Measurements from ENCODE around the gene WDR1.

Gene WDR1

GRCh38 chr4:10085828-10086505 is 30.6 kb downstream of the WDR1 start:
- H3K4me3 ChIP-seq (ENCODE audit: low read depth, low read length) = no peak overlapping the region
- TF ChIP-seq CTCF (IDR thresholded peaks at IDR 0.05; ENCODE audit: low read depth, low read length) = no peak

GRCh38 chr4:10085386-10085785 is 31.2 kb downstream of the WDR1 start:
- no peak for TF ChIP-seq CTCF (IDR thresholded peaks at IDR 0.05; ENCODE audit: low read depth, low read length)

GRCh38 chr4:10084651-10085358 is 31.8 kb downstream of the WDR1 start:
- TF ChIP-seq CTCF (IDR thresholded peaks at IDR 0.05; ENCODE audit: low read depth, low read length) = no peak
- no peak overlapping the region for H3K4me3 ChIP-seq (ENCODE audit: low read depth, low read length)

More at GRCh38 chr4:10085386-10085785, 31.2 kb downstream of the WDR1 start:
- H3K4me3 ChIP-seq (ENCODE audit: low read depth, low read length) = no peak overlapping the region

- TF ChIP-seq CTCF (IDR thresholded peaks at IDR 0.05; ENCODE audit: low read depth, low read length) = no peak
- no peak overlapping the region for H3K4me3 ChIP-seq (ENCODE audit: low read depth, low read length)
These were observed 32.5 kb downstream of the WDR1 start for GRCh38 chr4:10083861-10084641.

GRCh38 chr4:10083331-10083771 is 33.2 kb downstream of the WDR1 start:
- TF ChIP-seq CTCF (IDR thresholded peaks at IDR 0.05; ENCODE audit: low read depth, low read length) = no peak
- H3K4me3 ChIP-seq (ENCODE audit: low read depth, low read length) = no peak overlapping the region

- no peak for TF ChIP-seq CTCF (IDR thresholded peaks at IDR 0.05; ENCODE audit: low read depth, low read length)
- no peak overlapping the region for H3K4me3 ChIP-seq (ENCODE audit: low read depth, low read length)
These were observed 33.9 kb downstream of the WDR1 start for GRCh38 chr4:10082459-10083272.

All from WI38 (cell line).